ENCODE data around the gene RCC1. TPM values are rescaled to one million over a fixed set of nuclear protein-coding genes. Genes with fewer than 3 reads are reported as not detected.
"Not testable (repeated sequence)": the region's sequence is repeated elsewhere in the genome, so short reads cannot be mapped to it uniquely, and the experiment has no call there.

Gene RCC1, protein sequence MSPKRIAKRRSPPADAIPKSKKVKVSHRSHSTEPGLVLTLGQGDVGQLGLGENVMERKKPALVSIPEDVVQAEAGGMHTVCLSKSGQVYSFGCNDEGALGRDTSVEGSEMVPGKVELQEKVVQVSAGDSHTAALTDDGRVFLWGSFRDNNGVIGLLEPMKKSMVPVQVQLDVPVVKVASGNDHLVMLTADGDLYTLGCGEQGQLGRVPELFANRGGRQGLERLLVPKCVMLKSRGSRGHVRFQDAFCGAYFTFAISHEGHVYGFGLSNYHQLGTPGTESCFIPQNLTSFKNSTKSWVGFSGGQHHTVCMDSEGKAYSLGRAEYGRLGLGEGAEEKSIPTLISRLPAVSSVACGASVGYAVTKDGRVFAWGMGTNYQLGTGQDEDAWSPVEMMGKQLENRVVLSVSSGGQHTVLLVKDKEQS
- polyA plus RNA-seq (2013, experiment 1 of 4) = 73.2 TPM
- polyA plus RNA-seq (2013, experiment 2 of 4) = 63.5 TPM
- polyA plus RNA-seq (2013, experiment 3 of 4) = 50.8 TPM
- 52.0 TPM for polyA plus RNA-seq (2013, experiment 4 of 4)

DNA sequence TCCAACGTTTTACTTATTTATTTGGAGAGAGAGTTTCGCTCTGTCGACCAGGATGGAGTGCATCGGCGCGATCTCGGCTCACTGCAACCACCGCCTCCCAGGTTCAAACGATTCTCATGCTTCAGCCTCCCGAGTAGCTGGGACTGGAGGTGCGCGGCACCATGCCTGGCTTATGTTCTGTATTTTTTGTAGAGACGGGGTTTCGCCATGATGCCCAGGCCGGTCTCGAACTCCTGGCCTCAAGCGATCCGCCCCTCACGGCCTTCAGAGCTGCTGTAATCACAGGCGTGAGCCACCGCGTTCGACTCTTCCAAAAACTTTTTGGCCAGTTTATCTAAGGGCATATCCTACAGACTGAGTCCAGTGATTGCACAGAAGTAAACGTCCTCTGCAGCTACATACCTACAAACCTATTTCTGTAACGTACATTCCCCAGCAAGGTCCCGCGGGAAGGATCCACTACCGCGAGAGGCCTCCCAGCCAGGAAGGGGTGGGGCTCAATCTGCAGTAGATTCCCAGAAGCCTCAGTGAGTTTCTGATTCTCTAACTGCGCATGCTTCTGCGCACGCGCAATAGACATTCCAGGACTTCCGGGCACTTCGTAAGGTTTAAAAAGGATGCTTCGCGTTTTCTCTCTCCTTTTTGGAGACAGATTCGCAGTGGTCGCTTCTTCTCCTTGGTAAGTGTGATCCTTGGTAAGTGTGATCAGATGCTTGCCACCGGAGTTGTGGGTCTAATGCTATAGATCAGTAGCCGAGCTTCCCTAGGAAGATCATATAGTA is at the start of gene RCC1:
Gene RCC1, plus strand, starts transcription at position 638 of the 782 bp plus-strand sequence. CDS start 23,824 bp downstream, outside the sequence.
- peak within 1 kb of the TSS; percentile 93 for H3K4me3 ChIP-seq (ENCODE audit: insufficient read depth, low read depth, low read length)
- H3K36me3 ChIP-seq (ENCODE audit: control insufficient read depth, insufficient read depth, low read length) = peaks cover 24% of the 10 kb centered on the region
- no peaks in the 10 kb centered on the region for H3K9me3 ChIP-seq (ENCODE audit: control insufficient read depth, low read length)
- H3K4me1 ChIP-seq (ENCODE audit: control insufficient read depth, insufficient read depth, low read length) = peaks cover 17% of the 10 kb centered on the region
- H3K27ac ChIP-seq (ENCODE audit: insufficient read depth, low read depth, low read length, poor library complexity, severe bottlenecking) = peak within 1 kb of the TSS; percentile 70
- no peaks in the 10 kb centered on the region for H3K27me3 ChIP-seq (ENCODE audit: control insufficient read depth, insufficient read depth, low read length, poor library complexity, severe bottlenecking)
- WGBS, 2 experiments = 5% methylated on average over 38 to 39 of the region's 41 CpGs

DNA sequence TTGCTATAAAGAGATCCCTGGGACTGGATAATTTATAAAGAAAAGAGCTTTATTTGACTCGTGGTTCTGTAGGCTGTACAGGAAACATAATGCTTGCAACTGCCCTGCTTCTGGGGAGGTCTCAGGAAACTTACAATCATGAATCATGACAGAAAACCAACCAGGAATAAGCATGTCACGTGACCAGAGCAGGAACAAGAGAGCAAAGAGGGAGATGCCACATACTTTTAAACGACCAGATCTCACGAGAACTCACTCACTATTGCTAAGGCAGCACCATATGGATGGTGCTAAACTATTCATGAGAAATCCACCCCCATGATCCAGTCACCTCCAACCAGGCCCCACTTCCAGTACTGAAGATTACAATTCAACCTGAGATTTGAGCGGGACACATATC is 49.8 kb upstream of the RCC1 start:
- no peaks in the 10 kb centered on the region for H3K9me3 ChIP-seq (ENCODE audit: control insufficient read depth, low read length)
- no peaks in the 10 kb centered on the region for H3K36me3 ChIP-seq (ENCODE audit: control insufficient read depth, insufficient read depth, low read length)
- WGBS, 2 experiments = 90 to 91% methylated on average over 5 of the region's 5 CpGs
- no peak overlapping the region for H3K4me3 ChIP-seq (ENCODE audit: insufficient read depth, low read depth, low read length)
- no peaks in the 10 kb centered on the region for H3K4me1 ChIP-seq (ENCODE audit: control insufficient read depth, insufficient read depth, low read length)
- no peaks in the 10 kb centered on the region for H3K27me3 ChIP-seq (ENCODE audit: control insufficient read depth, insufficient read depth, low read length, poor library complexity, severe bottlenecking)
- no peak overlapping the region for H3K27ac ChIP-seq (ENCODE audit: insufficient read depth, low read depth, low read length, poor library complexity, severe bottlenecking)

DNA sequence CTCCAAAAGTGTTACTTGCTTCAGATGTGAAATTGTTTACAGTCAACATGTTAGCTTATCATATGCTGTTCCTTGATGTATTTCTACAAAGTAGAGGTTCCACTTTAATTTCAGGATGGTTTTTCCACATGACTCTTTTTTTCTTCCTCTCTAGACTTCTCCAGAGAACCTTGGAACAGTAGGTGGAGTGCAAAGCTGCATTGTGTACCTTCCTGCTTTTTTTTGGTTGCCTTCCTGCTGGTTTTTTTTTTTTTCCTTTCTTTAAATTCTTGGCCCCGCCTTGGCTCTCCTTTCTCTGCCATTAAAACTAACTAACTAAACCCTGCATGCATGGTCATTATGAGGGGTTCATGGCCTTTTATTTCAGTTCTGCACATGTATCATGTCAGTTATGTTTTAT is 48.2 kb upstream of the RCC1 start:
- Histone ChIP-seq H3K27ac (ENCODE audit: insufficient read depth, low read depth, low read length, poor library complexity, severe bottlenecking) (no peak overlapping the region), H3K36me3 (ENCODE audit: control insufficient read depth, insufficient read depth, low read length) (no peaks in the 10 kb centered on the region), H3K4me1 (ENCODE audit: control insufficient read depth, insufficient read depth, low read length) (no peaks in the 10 kb centered on the region), H3K9me3 (ENCODE audit: control insufficient read depth, low read length) (no peaks in the 10 kb centered on the region), H3K27me3 (ENCODE audit: control insufficient read depth, insufficient read depth, low read length, poor library complexity, severe bottlenecking) (no peaks in the 10 kb centered on the region), H3K4me3 (ENCODE audit: insufficient read depth, low read depth, low read length) (no peak overlapping the region)
- WGBS, 2 experiments = 79 to 100% methylated on average over 1 of the region's 1 CpG

DNA sequence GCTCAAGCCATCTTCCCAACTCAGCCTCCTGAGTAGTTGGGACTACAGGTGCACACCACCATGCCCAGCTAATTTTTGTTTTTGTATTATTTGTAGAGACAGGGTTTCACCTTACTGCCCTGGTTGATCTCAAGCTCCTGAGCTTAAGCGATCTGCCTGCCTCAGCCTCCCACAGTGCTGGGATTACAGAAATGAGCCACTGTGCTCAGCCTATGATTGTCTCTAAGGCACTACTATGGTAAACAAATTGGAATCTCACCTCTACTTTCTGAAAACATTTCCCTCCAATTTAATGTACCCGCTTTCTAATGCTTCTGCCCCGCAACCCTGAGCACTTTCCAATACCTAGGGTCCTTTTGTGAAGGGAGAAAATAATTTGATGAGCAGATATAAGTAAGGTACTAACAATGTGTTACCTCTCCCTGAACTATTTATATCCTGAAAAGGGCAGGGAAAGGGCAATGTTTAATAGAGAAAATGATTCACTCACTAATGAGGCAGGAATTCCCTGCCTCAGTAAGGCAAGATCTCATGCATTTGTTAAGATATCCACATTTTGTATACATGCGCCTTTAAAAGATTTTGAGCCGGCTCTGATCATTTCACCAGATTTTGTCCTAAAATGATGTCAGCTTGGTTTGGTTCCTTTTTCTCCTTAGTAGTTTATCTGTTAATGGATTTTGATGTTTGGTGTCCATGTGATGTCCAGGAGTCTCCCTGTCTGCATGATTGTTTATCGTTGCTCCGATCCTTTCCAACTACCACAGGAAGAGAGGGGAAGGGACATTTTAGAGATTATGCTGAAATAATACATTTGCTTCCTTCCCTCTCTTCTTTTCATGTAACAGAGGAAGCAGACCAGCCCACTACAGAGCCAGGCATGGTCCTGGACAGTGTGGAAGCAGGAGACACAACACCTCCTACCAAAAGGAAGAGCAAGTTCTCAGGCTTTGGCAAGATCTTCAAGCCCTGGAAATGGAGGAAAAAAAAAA is 47.3 kb upstream of the RCC1 start:
- WGBS, 2 experiments = 95 to 97% methylated on average over 3 to 7 of the region's 7 CpGs
- H3K27ac ChIP-seq (ENCODE audit: insufficient read depth, low read depth, low read length, poor library complexity, severe bottlenecking) = no peak overlapping the region
- no peaks in the 10 kb centered on the region for H3K4me1 ChIP-seq (ENCODE audit: control insufficient read depth, insufficient read depth, low read length)
- H3K9me3 ChIP-seq (ENCODE audit: control insufficient read depth, low read length) = no peaks in the 10 kb centered on the region
- H3K27me3 ChIP-seq (ENCODE audit: control insufficient read depth, insufficient read depth, low read length, poor library complexity, severe bottlenecking) = no peaks in the 10 kb centered on the region
- H3K36me3 ChIP-seq (ENCODE audit: control insufficient read depth, insufficient read depth, low read length) = no peaks in the 10 kb centered on the region
- H3K4me3 ChIP-seq (ENCODE audit: insufficient read depth, low read depth, low read length) = no peak overlapping the region

DNA sequence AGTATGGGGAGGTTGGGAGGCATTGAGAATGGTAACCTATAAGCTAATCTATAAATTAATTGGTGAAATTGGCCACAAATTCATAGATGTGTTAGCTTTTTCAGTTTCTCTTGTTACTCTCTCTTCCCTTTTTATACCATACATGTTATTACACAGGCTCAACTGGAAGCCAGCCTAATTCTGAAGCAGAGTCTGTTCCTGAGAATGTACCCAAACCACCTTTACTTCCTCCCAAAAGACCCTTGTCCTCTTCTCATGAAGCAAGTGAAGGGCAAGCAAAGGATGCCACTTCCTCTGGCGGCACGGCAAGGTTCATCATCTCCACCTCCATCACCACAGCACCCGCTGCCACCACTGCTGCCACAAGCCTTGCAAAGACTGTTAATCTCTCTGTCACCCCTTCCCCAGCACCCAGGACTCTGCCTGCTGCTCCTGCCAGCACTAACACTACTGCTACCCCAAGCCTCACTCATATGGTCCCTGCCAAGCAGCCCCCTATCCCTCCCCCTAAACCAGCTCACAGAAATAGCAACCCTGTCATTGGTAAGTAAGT is 39.5 kb upstream of the RCC1 start:
- no peaks in the 10 kb centered on the region for H3K4me1 ChIP-seq (ENCODE audit: control insufficient read depth, insufficient read depth, low read length)
- no peak overlapping the region for H3K4me3 ChIP-seq (ENCODE audit: insufficient read depth, low read depth, low read length)
- 94 to 96% methylated on average over 3 of the region's 3 CpGs for WGBS, 2 experiments
- H3K27ac ChIP-seq (ENCODE audit: insufficient read depth, low read depth, low read length, poor library complexity, severe bottlenecking) = no peak overlapping the region
- H3K9me3 ChIP-seq (ENCODE audit: control insufficient read depth, low read length) = no peaks in the 10 kb centered on the region
- no peaks in the 10 kb centered on the region for H3K27me3 ChIP-seq (ENCODE audit: control insufficient read depth, insufficient read depth, low read length, poor library complexity, severe bottlenecking)
- H3K36me3 ChIP-seq (ENCODE audit: control insufficient read depth, insufficient read depth, low read length) = peaks cover 18% of the 10 kb centered on the region

DNA sequence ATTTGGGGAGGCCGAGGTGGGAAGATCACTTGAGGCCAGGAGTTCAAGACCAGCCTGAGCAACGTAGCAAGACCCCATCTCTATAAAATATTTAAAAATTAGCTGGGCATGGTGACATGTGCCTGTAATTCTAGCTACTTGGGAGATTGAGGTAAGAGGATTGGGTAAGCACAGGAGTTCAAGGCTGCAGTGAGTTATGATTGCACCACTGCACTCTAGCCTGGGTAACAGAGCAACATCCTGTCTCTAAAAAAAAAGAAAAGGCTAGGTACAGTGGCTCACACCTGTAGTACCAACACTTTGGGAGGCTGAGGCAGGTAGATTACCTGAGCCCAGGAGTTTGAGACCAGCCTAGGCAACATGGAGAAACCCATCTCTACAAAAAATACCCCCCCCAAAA is 35.7 kb upstream of the RCC1 start:
- Histone ChIP-seq H3K9me3 (ENCODE audit: control insufficient read depth, low read length) (no peaks in the 10 kb centered on the region), H3K4me3 (ENCODE audit: insufficient read depth, low read depth, low read length) (no peak overlapping the region), H3K27me3 (ENCODE audit: control insufficient read depth, insufficient read depth, low read length, poor library complexity, severe bottlenecking) (no peaks in the 10 kb centered on the region), H3K4me1 (ENCODE audit: control insufficient read depth, insufficient read depth, low read length) (no peaks in the 10 kb centered on the region), H3K27ac (ENCODE audit: insufficient read depth, low read depth, low read length, poor library complexity, severe bottlenecking) (no peak overlapping the region), H3K36me3 (ENCODE audit: control insufficient read depth, insufficient read depth, low read length) (peaks cover 26% of the 10 kb centered on the region)
- 64 to 90% methylated on average over 2 of the region's 2 CpGs for WGBS, 2 experiments

DNA sequence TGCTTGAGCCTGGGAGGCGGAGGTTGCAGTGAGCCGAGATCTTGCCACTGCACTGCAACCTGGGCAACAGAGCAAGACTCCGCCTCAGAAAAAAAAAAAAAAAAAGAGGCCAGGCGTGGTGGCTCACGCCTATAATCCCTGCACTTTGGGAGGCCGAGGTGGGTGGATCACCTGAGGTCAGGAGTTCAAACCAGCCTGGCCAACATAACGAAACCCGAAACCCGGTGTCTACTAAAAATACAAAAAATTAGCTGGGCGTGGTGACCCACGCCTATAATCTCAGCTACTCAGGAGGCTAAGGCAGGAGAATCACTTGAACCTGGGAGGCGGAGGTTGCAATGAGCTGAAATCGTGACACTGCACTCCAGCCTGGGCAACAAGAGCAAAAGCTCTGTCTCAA is 26.3 kb upstream of the RCC1 start:
- not testable (repeated sequence) for H3K27me3 ChIP-seq (ENCODE audit: control insufficient read depth, insufficient read depth, low read length, poor library complexity, severe bottlenecking); H3K4me1 ChIP-seq (ENCODE audit: control insufficient read depth, insufficient read depth, low read length); H3K4me3 ChIP-seq (ENCODE audit: insufficient read depth, low read depth, low read length); H3K27ac ChIP-seq (ENCODE audit: insufficient read depth, low read depth, low read length, poor library complexity, severe bottlenecking); H3K9me3 ChIP-seq (ENCODE audit: control insufficient read depth, low read length)
- WGBS, 2 experiments = 95 to 97% methylated on average over 13 of the region's 13 CpGs
- peaks cover 41% of the 10 kb centered on the region for H3K36me3 ChIP-seq (ENCODE audit: control insufficient read depth, insufficient read depth, low read length)

DNA sequence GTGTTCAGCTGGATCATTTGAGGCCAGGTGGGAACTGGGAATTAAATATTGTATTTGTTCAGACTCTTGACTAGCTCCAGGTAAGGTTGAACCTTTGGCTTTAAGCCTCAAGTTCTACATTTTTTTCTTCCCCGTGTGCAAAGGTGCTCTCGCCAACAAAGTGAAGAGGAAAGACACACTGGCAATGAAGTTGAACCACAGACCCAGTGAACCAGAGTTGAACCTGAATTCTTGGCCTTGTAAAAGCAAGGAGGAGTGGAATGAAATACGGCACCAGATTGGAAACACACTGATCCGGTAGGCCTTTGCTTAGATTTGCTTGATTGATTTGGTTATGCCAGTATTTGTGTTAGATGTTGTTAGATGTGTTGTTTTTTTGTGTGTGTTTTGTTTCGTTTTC is 25.5 kb upstream of the RCC1 start:
- Histone ChIP-seq H3K4me3 (ENCODE audit: insufficient read depth, low read depth, low read length) (no peak overlapping the region), H3K27ac (ENCODE audit: insufficient read depth, low read depth, low read length, poor library complexity, severe bottlenecking) (no peak overlapping the region), H3K4me1 (ENCODE audit: control insufficient read depth, insufficient read depth, low read length) (no peaks in the 10 kb centered on the region), H3K9me3 (ENCODE audit: control insufficient read depth, low read length) (no peaks in the 10 kb centered on the region), H3K27me3 (ENCODE audit: control insufficient read depth, insufficient read depth, low read length, poor library complexity, severe bottlenecking) (no peaks in the 10 kb centered on the region), H3K36me3 (ENCODE audit: control insufficient read depth, insufficient read depth, low read length) (peaks cover 41% of the 10 kb centered on the region)
- 96 to 98% methylated on average over 5 of the region's 5 CpGs for WGBS, 2 experiments

DNA sequence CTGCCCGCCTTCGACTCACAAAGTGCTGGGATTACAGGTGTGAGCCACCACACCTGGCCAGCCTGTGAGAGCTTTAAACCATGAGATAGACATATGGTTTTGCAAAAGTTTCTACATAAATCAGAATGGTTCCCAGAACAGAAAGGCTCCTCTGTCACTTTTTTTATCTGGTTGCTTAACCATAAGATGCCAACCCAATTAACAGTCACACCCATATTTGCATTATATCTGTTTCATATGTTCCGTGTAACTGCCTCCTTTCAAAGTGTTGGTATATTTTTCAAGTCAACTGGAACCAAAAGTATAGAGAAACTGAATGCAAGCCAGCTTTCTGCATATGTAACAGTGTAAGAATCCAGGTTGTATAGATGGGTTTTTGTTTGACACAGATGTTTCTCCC is 23.7 kb upstream of the RCC1 start:
- H3K36me3 ChIP-seq (ENCODE audit: control insufficient read depth, insufficient read depth, low read length) = peaks cover 40% of the 10 kb centered on the region

More for the DNA sequence above, 23.7 kb upstream of the RCC1 start:
- H3K9me3 ChIP-seq (ENCODE audit: control insufficient read depth, low read length) = no peaks in the 10 kb centered on the region
- no peak overlapping the region for H3K27ac ChIP-seq (ENCODE audit: insufficient read depth, low read depth, low read length, poor library complexity, severe bottlenecking)
- WGBS, 2 experiments = 88 to 90% methylated on average over 3 of the region's 3 CpGs
- H3K4me3 ChIP-seq (ENCODE audit: insufficient read depth, low read depth, low read length) = no peak overlapping the region
- H3K4me1 ChIP-seq (ENCODE audit: control insufficient read depth, insufficient read depth, low read length) = no peaks in the 10 kb centered on the region
- no peaks in the 10 kb centered on the region for H3K27me3 ChIP-seq (ENCODE audit: control insufficient read depth, insufficient read depth, low read length, poor library complexity, severe bottlenecking)

Measured in ectodermal cell (in vitro differentiated cells).